IMR-90 (cell line): ENCODE results near the gene C1orf52. TPM values are rescaled to one million over a fixed set of nuclear protein-coding genes. Genes with fewer than 3 reads are reported as not detected.
A peak's percentile ranks its signal among the peaks of the same experiment; 100 is the strongest.

Experiments used
- ATAC-seq: fragments of 200-7000 bp; cut with Tn5 transposase; 2 replicates; pipeline ENCODE4 v1.9.1; 2020; ENCODE audit warnings: low read depth, mild to moderate bottlenecking, moderate library complexity
- Bru-seq: library from RNA; stranded (reverse); fragments of 400-500 nt; gene quantifications from one replicate; lab custom pipeline; 2021; lab: Mats Ljungman, UMichigan
- BruChase-seq, 2 experiments: library from RNA; stranded (reverse); fragments of 400-500 nt; gene quantifications; one replicate each; lab custom pipeline; 2021; lab: Mats Ljungman, UMichigan
- BruUV-seq: library from RNA; stranded (reverse); fragments of 400-500 nt; replicated peaks from 2 replicates; lab custom pipeline; 2021; lab: Mats Ljungman, UMichigan
- CTCF ChIA-PET: fragments of 300-600 bp; formaldehyde crosslinking; extraction: SDS; loops from one replicate; lab custom pipeline; 2021; ENCODE audit warnings: antibody characterized with exemption; lab: Yijun Ruan, JAX
- POLR2A ChIA-PET: fragments of 300-600 bp; sonication (Branson Sonifier 250); formaldehyde crosslinking; loops from one replicate; lab custom pipeline; 2022; ENCODE audit warnings: antibody characterized with exemption; ENCODE audit not compliant: unreplicated experiment; lab: Charles Lee
- DNase-seq: peaks from one replicate; pipeline ENCODE4 v3.0.0; 2013
- H2AFZ ChIP-seq: replicated peaks from 2 replicates; pipeline ENCODE3; 2013; ENCODE audit warnings: low read length, mild to moderate bottlenecking; ENCODE audit not compliant: poor library complexity
- H2AK5ac ChIP-seq: 2 replicates; pipeline ENCODE4 v1.6.1; 2013; ENCODE audit warnings: low read depth, low read length, inconsistent platforms
- H2AK9ac ChIP-seq: replicated peaks from 2 replicates; pipeline ENCODE3; 2013; ENCODE audit warnings: mild to moderate bottlenecking, low read depth, low read length, moderate library complexity; ENCODE audit not compliant: poor library complexity
- H2BK120ac ChIP-seq: 2 replicates; pipeline ENCODE4 v1.6.1; 2013; ENCODE audit warnings: low read depth, low read length, inconsistent platforms
- H2BK15ac ChIP-seq: 3 replicates; pipeline ENCODE4 v1.6.1; 2013; ENCODE audit warnings: low read depth, low read length, inconsistent platforms
- H2BK20ac ChIP-seq: 2 replicates; pipeline ENCODE4 v1.6.1; 2013; ENCODE audit warnings: low read depth, mild to moderate bottlenecking, inconsistent platforms, low read length, moderate library complexity
- H2BK5ac ChIP-seq: 2 replicates; pipeline ENCODE4 v1.6.1; 2013; ENCODE audit warnings: mild to moderate bottlenecking, low read depth, low read length, inconsistent platforms; ENCODE audit not compliant: poor library complexity, severe bottlenecking
- H3K14ac ChIP-seq: replicated peaks from 2 replicates; pipeline ENCODE4 v1.6.1; 2013; ENCODE audit warnings: low read depth, low read length, inconsistent platforms
- H3K18ac ChIP-seq: 2 replicates; pipeline ENCODE4 v1.6.1; 2013; ENCODE audit warnings: low read depth, low read length, control low read depth
- H3K23ac ChIP-seq: 2 replicates; pipeline ENCODE4 v1.6.1; 2013; ENCODE audit warnings: low read depth, low read length, inconsistent platforms
- H3K27ac ChIP-seq: 2 replicates; pipeline ENCODE4 v1.5.1; 2013; ENCODE audit warnings: mild to moderate bottlenecking, control low read depth, low read length; ENCODE audit not compliant: insufficient read depth
- H3K27me3 ChIP-seq: 2 replicates; pipeline ENCODE4 v1.6.1; 2013; ENCODE audit warnings: low read length; ENCODE audit not compliant: control insufficient read depth, insufficient read depth
- H3K36me3 ChIP-seq: 2 replicates; pipeline ENCODE4 v1.6.1; 2013; ENCODE audit warnings: low read length, mixed read lengths; ENCODE audit not compliant: control insufficient read depth, insufficient read depth
- H3K4ac ChIP-seq: 2 replicates; pipeline ENCODE4 v1.6.1; 2013; ENCODE audit warnings: low read depth, low read length, inconsistent platforms
- H3K4me1 ChIP-seq: 2 replicates; pipeline ENCODE4 v1.6.1; 2013; ENCODE audit warnings: low read length, mixed read lengths; ENCODE audit not compliant: control insufficient read depth, insufficient read depth
- H3K4me2 ChIP-seq: 2 replicates; pipeline ENCODE4 v1.6.1; 2013; ENCODE audit warnings: low read depth, mild to moderate bottlenecking, control low read depth, low read length, moderate library complexity
- H3K4me3 ChIP-seq: 2 replicates; pipeline ENCODE4 v1.5.1; 2013; ENCODE audit warnings: low read depth, mild to moderate bottlenecking, control low read depth, low read length, moderate library complexity; ENCODE audit not compliant: insufficient read depth
- H3K56ac ChIP-seq: 2 replicates; pipeline ENCODE4 v1.6.1; 2013; ENCODE audit warnings: low read length, inconsistent platforms; ENCODE audit not compliant: insufficient read depth; ENCODE audit errors: extremely low read depth
- H3K79me1 ChIP-seq, 2 experiments: 2 replicates each; pipeline ENCODE4 v1.6.1; 2013; ENCODE audit warnings: low read length in 2 of 2, inconsistent platforms in 1 of 2, low read depth in 1 of 2
- H3K9ac ChIP-seq: 2 replicates; pipeline ENCODE4 v1.6.1; 2013; ENCODE audit warnings: low read depth, low read length, control low read depth
- H3K9me1 ChIP-seq: 2 replicates; pipeline ENCODE4 v1.6.1; 2013; ENCODE audit warnings: low read length, inconsistent platforms; ENCODE audit not compliant: insufficient read depth
- H3K9me3 ChIP-seq: 2 replicates; pipeline ENCODE4 v1.6.1; 2013; ENCODE audit warnings: low read length; ENCODE audit not compliant: control insufficient read depth, insufficient read depth
- H4K20me1 ChIP-seq: 2 replicates; pipeline ENCODE4 v1.6.1; 2013; ENCODE audit warnings: low read length, inconsistent platforms; ENCODE audit not compliant: insufficient read depth
- H4K5ac ChIP-seq: 2 replicates; pipeline ENCODE4 v1.6.1; 2013; ENCODE audit warnings: mild to moderate bottlenecking, low read depth, low read length, control low read depth
- H4K8ac ChIP-seq, 2 experiments: 2 replicates each; pipeline ENCODE4 v1.6.1; 2013; ENCODE audit warnings: low read depth in 2 of 2, low read length in 2 of 2, control low read depth in 1 of 2, inconsistent platforms in 1 of 2
- H4K91ac ChIP-seq: 2 replicates; pipeline ENCODE4 v1.6.1; 2013; ENCODE audit warnings: low read depth, low read length, inconsistent platforms; ENCODE audit not compliant: insufficient read depth
- BHLHE40 ChIP-seq: fragments of 150-350 bp; IDR thresholded peaks from 2 replicates; pipeline ENCODE4 v1.6.1; 2016; ENCODE audit warnings: mild to moderate bottlenecking, low read depth, low read length
- CEBPB ChIP-seq: IDR thresholded peaks from 2 replicates; pipeline ENCODE4 v1.6.1; 2012; ENCODE audit warnings: low read depth, low read length, improper control_type of control experiment
- CHD1 ChIP-seq: IDR thresholded peaks from 2 replicates; pipeline ENCODE4 v1.6.1; 2012; ENCODE audit warnings: low read depth, low read length, improper control_type of control experiment
- CTCF ChIP-seq: conservative IDR thresholded peaks from 2 replicates; pipeline ENCODE4 v1.5.1; 2012; ENCODE audit warnings: mild to moderate bottlenecking, low read depth, low read length, improper control_type of control experiment
- FOS ChIP-seq: fragments of 150-350 bp; IDR thresholded peaks from 2 replicates; pipeline ENCODE4 v1.6.1; 2016; ENCODE audit warnings: low read depth, low read length
- MAFK ChIP-seq: IDR thresholded peaks from 2 replicates; pipeline ENCODE4 v1.6.1; 2012; ENCODE audit warnings: low read depth, low read length, improper control_type of control experiment
- MAZ ChIP-seq: IDR thresholded peaks from 2 replicates; pipeline ENCODE4 v1.6.1; 2012; ENCODE audit warnings: low read depth, mild to moderate bottlenecking, low read length, improper control_type of control experiment, moderate library complexity, borderline replicate concordance
- MXI1 ChIP-seq: IDR thresholded peaks from 2 replicates; pipeline ENCODE4 v1.6.1; 2012; ENCODE audit warnings: low read depth, mild to moderate bottlenecking, low read length, moderate library complexity, borderline replicate concordance
- RAD21 ChIP-seq: IDR thresholded peaks from 2 replicates; pipeline ENCODE4 v1.6.1; 2012; ENCODE audit warnings: low read length, improper control_type of control experiment
- RCOR1 ChIP-seq: IDR thresholded peaks from 2 replicates; pipeline ENCODE4 v1.6.1; 2012; ENCODE audit warnings: mild to moderate bottlenecking, low read length, improper control_type of control experiment; ENCODE audit not compliant: insufficient replicate concordance
- USF2 ChIP-seq: fragments of 150-350 bp; IDR thresholded peaks from 2 replicates; pipeline ENCODE4 v1.6.1; 2017; ENCODE audit warnings: mild to moderate bottlenecking, antibody characterized with exemption, low read length, low read depth
- WGBS, 2 experiments: methylation state at CpG; one replicate each; pipeline versions ENCODE4 v1.1.5 to v1.1.7; 2013; ENCODE audit warnings: missing lambda C conversion rate in 2 of 2; ENCODE audit not compliant: insufficient read length in 1 of 2; ENCODE audit errors: extremely low coverage in 2 of 2; 5-methylcytosine and 5-hydroxymethylcytosine counted together
- dilution Hi-C: fragments of 300-500 bp; cut with HindIII; formaldehyde crosslinking; loops from one replicate; pipeline ENCODE4 v1.14.3; 2018; ENCODE audit warnings: low sequenced_read_pairs; ENCODE audit not compliant: unreplicated experiment
- in situ Hi-C: fragments of 300-500 bp; cut with MboI; formaldehyde crosslinking; loops from 3 replicates; pipeline ENCODE4 v1.14.3; 2019; ENCODE audit warnings: low sequenced_read_pairs, inconsistent platforms, mixed read lengths
- intact Hi-C: fragments of 100-400 bp; cut with micrococcal nuclease; formaldehyde crosslinking; loops from 2 replicates; pipeline ENCODE4 v1.10.0; 2022
- long read RNA-seq: library from polyadenylated mRNA; unstranded; transcript quantifications from one replicate; pipeline ENCODE4 v2.0.0, GENCODE V29; 2021; ENCODE audit not compliant: unreplicated experiment
- polyA plus RNA-seq, 3 experiments: library from polyadenylated mRNA; depleted of rRNA; stranded (reverse); fragments of >200 nt; gene quantifications; 2 replicates each; pipeline ENCODE4 v1.2.3, GENCODE V29; 2012; ENCODE audit warnings: low replicate concordance in 1 of 3
- total RNA-seq: library from RNA; depleted of rRNA; stranded (reverse); fragments of >200 nt; gene quantifications from 2 replicates; pipeline ENCODE4 v1.2.3, GENCODE V29; 2012; rRNA removed

C1orf52 gene
- total RNA-seq: 16.3 and 23.1 TPM in 2 replicates
- 31.3 and 33.5 TPM in 2 replicates for polyA plus RNA-seq (2012; rRNA removed)
- polyA plus RNA-seq (2012; cell fraction: cytosol; rRNA removed): 22.6 and 25.9 TPM in 2 replicates
- polyA plus RNA-seq (2012; cell fraction: nucleus; rRNA removed; ENCODE audit: low replicate concordance): 36.7 and 40.2 TPM in 2 replicates
- Bru-seq, nascent RNA: percentile 96 among the genes with signal in this experiment
- BruChase-seq, experiment 1, labeled RNA remaining after a 6-hour chase: percentile 95 among the genes with signal in this experiment
- percentile 97 among the genes with signal in this experiment for BruChase-seq, experiment 2, labeled RNA remaining after a 2-hour chase
- long read RNA-seq, transcript C1orf52-201 (4 exons, 3,391 nt): major isoform, 32 of 58 reads
- long read RNA-seq, transcript C1orf52-203 (3 exons, 1,219 nt): minor isoform, 17 of 58 reads
- long read RNA-seq, partial matches to known transcripts: 2 of 58 reads
- long read RNA-seq, other reads (novel, unspliced or antisense): 7 of 58 reads

GRCh38 chr1:85259118-85259911, at the start of gene C1orf52:
Gene C1orf52 (minus strand): TSS chr1:85259662. CDS start chr1:85259633, 29 bp downstream.
- Histone ChIP-seq H3K4me1 (peaks cover 3% of the 10 kb centered on the region; the same call in 1 of the 2 replicates), H2BK5ac (peak within 1 kb of the TSS; percentile 71), H3K4me3 (peak within 1 kb of the TSS; percentile 83), H3K36me3 (peaks cover 6% of the 10 kb centered on the region), H3K27ac (peak within 1 kb of the TSS; percentile 85), H3K9me3 (no peaks in the 10 kb centered on the region), H2AK9ac (peak within 1 kb of the TSS; percentile 88), H3K56ac (peak within 1 kb of the TSS; percentile 74), H2AK5ac (peak within 1 kb of the TSS; percentile 90), H3K9me1 (0 out of 2 replicates have a peak, but pooled peaks cover 2% of the 10 kb centered on the region), H2BK15ac (peak within 1 kb of the TSS; percentile 4; the same call in 1 of the 3 replicates), H3K18ac (peak within 1 kb of the TSS; percentile 45), H3K9ac (peak within 1 kb of the TSS; percentile 96), H4K91ac (peak within 1 kb of the TSS; percentile 73), H3K4ac (peak within 1 kb of the TSS; percentile 89), H4K20me1 (peaks cover 13% of the 10 kb centered on the region; the same call in 1 of the 2 replicates), H3K23ac (peak within 1 kb of the TSS; percentile 94), H4K8ac (peak within 1 kb of the TSS; percentile 80 to 93), H2AFZ (peak within 1 kb of the TSS; percentile 97), H2BK20ac (0 out of 2 replicates have a peak within 1 kb of the TSS, but pooled peaks have one; percentile 35), H3K27me3 (no peaks in the 10 kb centered on the region), H3K14ac (peak within 1 kb of the TSS; percentile 90), H3K79me1 (peaks cover 9 to 18% of the 10 kb centered on the region in 2 experiments), H4K5ac (peak within 1 kb of the TSS; percentile 57), H3K4me2 (peak within 1 kb of the TSS; percentile 99), H2BK120ac (peak within 1 kb of the TSS; percentile 79)
- BruUV-seq: no TSS peak
- POLR2A ChIA-PET: interaction anchor here (0.9 kb wide), 1 partner anchor 54 kb away, joined by 4 read pairs; no protein-coding TSS in a partner anchor
- ATAC-seq (peak; percentile 94), DNase-seq (peak; percentile 90)
- intact Hi-C loops: loop anchor here (1.0 to 2.0 kb wide), 2 partner anchors 59 to 314 kb away; partner anchors contain the start of gene SYDE2
- WGBS, 2 experiments: 0% methylated on average over 32 of the region's 65 CpGs; no CpG with 5 or more reads in 1 of the 2 experiments
- in situ Hi-C loops: loop anchor here (5.0 kb wide), 1 partner anchor 312 kb away; no protein-coding TSS in a partner anchor
- CTCF ChIA-PET: interaction anchor here (0.6 to 3.1 kb wide), 17 partner anchors 9 to 1134 kb away, joined by 3 to 38 read pairs (median 4); partner anchors contain the start of gene BCL10
- dilution Hi-C loops: no loop called here
- TF ChIP-seq CEBPB: no peak
- TF ChIP-seq RCOR1: no peak
- no peak for TF ChIP-seq CHD1
- TF ChIP-seq MXI1: peak; percentile 70; the same call in 1 of the 2 replicates
- peak; percentile 58 for TF ChIP-seq RAD21
- no peak for TF ChIP-seq MAFK
- peak; percentile 94 for TF ChIP-seq BHLHE40
- peak; percentile 95 for TF ChIP-seq CTCF
- TF ChIP-seq FOS: no peak
- 0 out of 2 replicates have a peak, but pooled peaks have one; percentile 14 for TF ChIP-seq USF2
- peak; percentile 99 for TF ChIP-seq MAZ
